ENCODE measurements around the gene CACNA1H.

Gene CACNA1H
- total RNA-seq = 5.4 to 11.6 reads per million in 2 donors

DNA sequence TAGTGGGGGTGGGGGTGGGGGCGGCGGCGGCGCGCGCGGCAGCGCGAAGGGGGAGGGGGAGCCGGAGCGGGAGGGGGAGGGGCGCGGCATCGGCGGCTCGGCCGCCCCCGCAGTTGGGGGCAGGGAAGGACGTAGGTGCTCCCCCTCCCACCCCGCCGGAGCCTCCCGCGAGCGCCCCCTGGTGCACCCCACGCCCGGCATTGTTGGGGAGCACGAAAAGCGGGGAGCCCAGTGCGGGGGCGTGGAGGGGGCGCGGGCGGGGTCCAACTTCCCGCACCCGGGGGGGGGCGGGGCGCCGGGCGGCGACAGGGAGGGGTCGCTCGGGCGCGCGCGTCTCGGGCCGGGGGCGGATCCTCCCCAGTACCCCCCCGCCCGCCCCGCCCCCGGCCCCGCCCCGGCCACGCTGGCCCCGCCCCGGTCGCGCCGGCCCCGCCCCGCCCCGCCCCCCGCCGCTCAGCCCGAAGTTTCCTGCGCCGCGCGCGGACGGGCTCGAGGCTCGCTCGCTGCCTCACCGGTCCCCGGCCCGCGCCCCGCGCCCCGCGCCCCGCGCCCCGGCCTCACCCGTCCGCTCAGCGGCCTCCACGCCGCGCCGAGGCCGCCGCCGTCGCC, at the start of gene CACNA1H:
CACNA1H (plus strand) TSS at position 456 of the 609 bp plus-strand sequence. CDS start 632 bp downstream, outside the sequence.
- peak; percentile 57 for DNase-seq

DNA sequence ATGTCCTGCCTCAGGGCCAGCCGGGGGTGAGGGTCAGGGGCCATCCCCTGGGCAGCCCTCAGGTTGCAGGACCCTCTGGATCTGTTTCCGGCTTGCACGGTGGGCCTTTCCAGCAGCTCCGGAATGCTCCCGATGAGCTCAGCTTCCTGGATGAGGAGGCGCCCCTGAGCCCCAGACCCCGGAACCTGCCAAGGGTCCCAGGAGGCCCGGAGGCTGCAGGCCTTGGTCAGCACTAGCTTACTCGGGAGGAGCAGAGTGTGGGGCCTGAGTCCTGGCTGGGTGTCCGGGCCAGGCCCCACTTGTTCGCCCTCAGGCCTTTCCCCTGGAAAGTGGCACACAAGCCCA, 49.3 kb upstream of the CACNA1H start:
- DNase-seq = no peak

- peak; percentile 14 for DNase-seq
Observed at GRCh38 chr16:1105888-1106620, 46.9 kb upstream of the CACNA1H start.

GRCh38 chr16:1106659-1107058, 46.2 kb upstream of the CACNA1H start:
- DNase-seq = no peak

- no peak for DNase-seq
Observed at GRCh38 chr16:1107141-1107540, 45.8 kb upstream of the CACNA1H start.

DNA sequence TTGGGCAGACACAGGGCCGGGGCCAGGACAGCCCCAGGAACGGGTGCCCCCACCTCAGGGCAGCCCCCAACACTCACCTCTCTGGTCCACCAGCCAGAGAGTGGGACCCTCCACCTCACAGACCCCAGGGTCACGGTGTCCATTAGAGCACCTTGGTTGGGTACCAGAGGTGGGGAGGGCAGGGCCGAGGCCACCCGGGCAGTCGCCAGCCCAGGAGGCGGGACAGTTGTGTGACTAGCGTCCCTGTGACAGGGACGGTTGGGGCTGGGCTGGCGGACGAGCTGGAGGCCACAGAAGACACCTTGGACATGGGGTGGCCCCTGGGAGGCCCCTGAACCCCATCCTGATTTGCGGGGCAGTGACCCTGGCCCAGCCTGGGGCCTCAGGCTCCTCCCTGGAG, 45.2 kb upstream of the CACNA1H start:
- no peak for DNase-seq

- no peak for DNase-seq
Observed at GRCh38 chr16:1108299-1109252, 44.3 kb upstream of the CACNA1H start.

GRCh38 chr16:1109648-1110047, 43.3 kb upstream of the CACNA1H start:
- no peak for DNase-seq

- no peak for DNase-seq
Observed at GRCh38 chr16:1112506-1113184, 40.3 kb upstream of the CACNA1H start.

GRCh38 chr16:1113489-1113888, 39.4 kb upstream of the CACNA1H start:
- DNase-seq = no peak

GRCh38 chr16:1113889-1114526, 38.9 kb upstream of the CACNA1H start:
- DNase-seq = no peak

DNA sequence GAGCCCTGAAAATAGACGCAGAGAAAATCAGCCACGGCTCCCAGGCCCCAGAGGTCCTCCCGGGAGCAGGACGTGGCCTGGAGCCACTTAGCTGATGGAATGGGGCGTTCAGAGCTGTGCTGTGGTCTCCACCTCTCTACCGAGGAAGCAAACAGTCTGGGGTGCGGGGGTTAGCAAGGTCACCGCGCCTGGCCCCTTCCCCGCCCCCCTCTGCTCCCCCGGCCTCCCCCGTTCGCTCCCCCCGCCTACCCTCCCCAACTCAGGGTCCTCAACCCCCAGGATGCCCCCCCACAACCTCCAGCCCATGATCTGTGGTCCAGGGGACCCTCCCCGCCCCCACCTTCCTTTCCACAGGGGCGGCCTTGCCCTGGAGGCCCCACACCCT, 36.2 kb upstream of the CACNA1H start:
- no peak for DNase-seq

GRCh38 chr16:1117176-1117900, 35.6 kb upstream of the CACNA1H start:
- no peak for DNase-seq

DNA sequence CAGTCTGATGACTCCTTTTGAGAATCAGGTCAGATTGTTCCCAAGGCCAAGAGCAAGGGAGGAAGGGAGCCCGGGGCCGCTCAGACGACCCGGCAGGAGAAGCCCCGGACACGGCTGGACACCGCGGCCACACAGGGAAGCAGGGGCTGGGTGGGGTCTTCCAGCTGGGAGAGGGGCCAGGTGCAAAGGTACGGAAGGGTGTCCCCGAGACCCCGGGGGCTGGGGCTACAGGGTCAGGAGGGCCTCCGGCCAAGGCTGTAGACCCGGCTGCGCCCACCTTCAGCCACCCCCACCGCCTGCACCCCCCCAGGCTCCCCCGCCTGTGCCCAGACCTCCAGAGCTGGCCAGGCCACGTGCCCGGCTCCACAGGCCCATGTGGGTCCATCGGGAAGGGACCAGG, 35.0 kb upstream of the CACNA1H start:
- no peak for DNase-seq

DNA sequence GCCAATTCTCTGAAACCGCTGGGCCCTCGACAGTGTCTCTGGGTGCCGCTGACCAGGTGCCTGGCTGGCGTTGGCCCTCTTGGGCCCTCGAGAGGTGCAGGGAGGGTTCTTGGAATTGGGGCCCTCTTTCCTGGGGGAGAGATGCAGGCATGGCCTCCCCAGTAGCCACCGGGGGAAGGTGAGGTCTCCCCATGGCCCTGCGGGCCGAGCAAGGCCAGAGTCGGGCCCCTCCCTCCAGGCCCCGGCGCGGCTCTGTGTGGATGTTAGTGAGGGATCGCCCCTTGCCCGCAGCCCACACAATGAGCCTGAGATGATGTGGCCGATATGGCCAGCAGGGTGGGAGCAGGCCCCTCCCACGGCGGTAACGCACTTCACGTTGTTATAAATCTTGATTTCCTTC, 33.8 kb upstream of the CACNA1H start:
- DNase-seq = no peak

DNA sequence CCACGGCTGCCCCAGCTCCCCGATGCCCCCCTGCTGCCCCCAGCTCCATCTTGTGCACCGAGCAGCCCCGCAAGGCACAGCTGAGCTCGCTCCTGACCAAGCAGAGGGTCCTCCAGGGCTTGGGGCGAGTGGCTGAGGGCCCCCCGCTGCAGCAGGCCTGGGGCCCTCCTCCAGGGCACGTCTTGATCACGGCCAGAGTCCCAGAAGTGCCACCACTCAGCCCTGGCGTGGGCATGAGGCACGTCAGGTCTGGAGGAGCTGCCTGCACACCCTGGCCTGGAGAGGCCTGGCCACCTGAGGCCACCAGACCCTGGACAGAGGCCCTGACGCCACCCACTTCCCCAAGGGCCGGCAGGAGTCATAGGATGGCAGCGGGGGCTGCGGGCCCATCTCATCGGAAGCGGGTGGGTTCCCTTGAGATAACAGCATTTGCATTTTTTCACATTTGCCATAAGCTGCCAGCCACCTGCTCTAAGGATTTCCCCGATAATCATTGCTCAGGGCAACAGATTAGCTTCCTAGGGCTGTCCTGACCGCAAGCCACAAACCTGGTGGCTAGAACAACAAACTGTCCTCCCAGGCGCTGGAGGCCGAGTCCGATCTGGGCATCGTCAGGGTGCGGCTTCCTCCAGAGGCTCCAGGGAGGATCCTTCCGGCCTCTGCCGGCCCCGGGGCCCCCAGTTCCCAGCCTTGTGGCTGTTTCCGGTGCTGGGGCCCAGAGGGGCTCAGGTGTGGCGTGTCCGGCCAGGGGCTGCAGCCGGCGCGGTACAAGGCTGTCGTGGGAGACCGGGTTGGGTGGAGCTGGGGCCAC, 32.9 kb upstream of the CACNA1H start:
- no peak for DNase-seq

GRCh38 chr16:1120577-1120941, 32.3 kb upstream of the CACNA1H start:
- DNase-seq = no peak

GRCh38 chr16:1121009-1121408, 31.9 kb upstream of the CACNA1H start:
- no peak for DNase-seq

GRCh38 chr16:1121601-1122397, 31.1 kb upstream of the CACNA1H start:
- no peak for DNase-seq

DNA sequence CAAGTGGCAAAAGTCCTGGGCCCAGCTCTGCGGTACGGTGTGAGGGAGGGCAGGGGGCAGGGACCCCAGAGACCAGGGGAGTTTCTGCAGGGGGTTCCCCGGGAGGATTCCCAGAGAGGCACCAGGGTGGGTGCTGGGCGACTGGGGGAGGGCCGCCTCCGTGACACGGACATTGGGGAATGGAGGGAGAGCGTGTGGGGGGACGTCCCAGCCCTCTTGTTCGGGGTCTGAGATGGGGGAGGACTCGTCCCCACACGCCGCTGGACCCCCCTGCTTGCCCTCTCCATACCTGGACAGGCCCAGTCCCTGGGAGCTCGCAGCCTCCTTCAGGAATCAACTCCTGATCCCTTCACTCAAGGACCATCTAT, 30.5 kb upstream of the CACNA1H start:
- no peak for DNase-seq

Measured in T-helper 9 cell (primary cell).